ENCODE data around the gene SPATC1L. TPM values are rescaled to one million over a fixed set of nuclear protein-coding genes. Genes with fewer than 3 reads are reported as not detected.
A peak's percentile ranks its signal among the peaks of the same experiment; 100 is the strongest.

The SPATC1L gene
- total RNA-seq, 1 experiment from 2014 or later: 36.0 TPM

GRCh38 chr21:46151261-46151988, 32.8 kb downstream of the SPATC1L start:
- Histone ChIP-seq H3K56ac (ENCODE audit: insufficient read length, low read depth, low read length) (no peak overlapping the region), H3K4me1 (ENCODE audit: insufficient read depth, low read length) (no peaks in the 10 kb centered on the region; the same call in 1 of the 2 replicates), H3K79me2 (ENCODE audit: insufficient read depth, low read length) (no peaks in the 10 kb centered on the region), H3K27me3 (ENCODE audit: insufficient read depth, low read length) (no peaks in the 10 kb centered on the region), H3K9ac (ENCODE audit: extremely low read depth, insufficient read length, low read length) (no peak overlapping the region), H3K14ac (ENCODE audit: insufficient read depth, low read length) (no peak overlapping the region), H3K4me2 (ENCODE audit: insufficient read depth, insufficient read length, low read length) (no peak overlapping the region), H2BK15ac (ENCODE audit: low read depth, low read length) (no peak overlapping the region), H2BK5ac (ENCODE audit: insufficient read length, low read length) (no peak overlapping the region), H3K27ac (ENCODE audit: insufficient read length, low read depth, low read length) (no peak overlapping the region), H3K9me3 (ENCODE audit: control insufficient read depth, low read depth, low read length) (no peaks in the 10 kb centered on the region), H3K23me2 (ENCODE audit: insufficient read length, low read depth, low read length, poor library complexity, severe bottlenecking) (no peaks in the 10 kb centered on the region), H4K91ac (ENCODE audit: insufficient read length, low read depth, low read length) (no peak overlapping the region), H3K4ac (ENCODE audit: low read depth, low read length) (no peak overlapping the region), H2AFZ (ENCODE audit: low read length) (no peak overlapping the region), H2AK5ac (ENCODE audit: insufficient read length, low read length) (no peak overlapping the region), H2BK12ac (ENCODE audit: insufficient read length, low read depth, low read length) (no peak overlapping the region), H4K8ac (replicated peaks; ENCODE audit: insufficient read length, low read depth, low read length) (no peak overlapping the region), H3K23ac (ENCODE audit: insufficient read length, low read depth, low read length) (no peak overlapping the region), H3T11ph (ENCODE audit: low read length) (no peak overlapping the region), H2BK120ac (ENCODE audit: low read depth, low read length, poor library complexity, severe bottlenecking) (no peak overlapping the region), H4K20me1 (ENCODE audit: control insufficient read depth, insufficient read depth, insufficient read length) (no peaks in the 10 kb centered on the region), H3K18ac (ENCODE audit: insufficient read length, low read depth, low read length) (no peak overlapping the region), H3K79me1 (ENCODE audit: insufficient read depth, low read depth, low read length, poor library complexity, severe bottlenecking) (no peaks in the 10 kb centered on the region), H2BK20ac (ENCODE audit: low read depth, low read length, poor library complexity, severe bottlenecking) (no peak overlapping the region), H4K5ac (ENCODE audit: insufficient read length, low read depth, low read length) (no peak overlapping the region)
- Mint-ChIP-seq H3K36me3 (ENCODE audit: insufficient read depth in 1 of 3, low read depth in 3 of 3) (peaks cover 0 to 1% (median 0%) of the 10 kb centered on the region in 3 experiments; a peak in 1 of 7 replicates), H3K4me1 (peaks cover 11 to 16% of the 10 kb centered on the region in 2 experiments), H3K4me3 (no peak overlapping the region), H3K27ac (no peak overlapping the region), H3K27me3 (ENCODE audit: low read depth) (no peaks in the 10 kb centered on the region), H3K9me3 (peaks cover 2 to 3% of the 10 kb centered on the region in 2 experiments; a peak in 2 of 5 replicates)
- peak; percentile 27 for DNase-seq
- TF ChIP-seq CTCF (conservative IDR thresholded peaks at IDR 0.05): no peak
- no CpG with 5 or more reads among the region's 47 CpGs for WGBS (ENCODE audit: extremely low coverage, insufficient read length, low lambda C conversion rate)

Measured in H9 (cell line).